RWPE2 (cell line): Measurements from ENCODE around the gene ABCB7.

Experiments
- ATAC-seq: fragments of 200-7000 bp; cut with Tn5 transposase; 3 replicates; pipeline ENCODE4 v1.9.1; 2021; ENCODE audit warnings: low read depth
- DNase-seq: peaks from one replicate; pipeline ENCODE4 v3.0.0-alpha.2; 2020; ENCODE audit warnings: low spot score
- H3K27ac ChIP-seq: fragments of 450-650 bp; 2 replicates; pipeline ENCODE4 v1.5.1; 2017; ENCODE audit warnings: mild to moderate bottlenecking; ENCODE audit not compliant: poor library complexity, severe bottlenecking
- H3K27me3 ChIP-seq: fragments of 250-450 bp; sonication (Bioruptor Pico); 2 replicates; pipeline ENCODE4 v1.5.1; 2021; ENCODE audit warnings: mild to moderate bottlenecking, moderate library complexity; ENCODE audit not compliant: insufficient read depth, poor library complexity, severe bottlenecking
- H3K36me3 ChIP-seq: fragments of 250-450 bp; sonication (Bioruptor Pico); 2 replicates; pipeline ENCODE4 v1.5.1; 2020; ENCODE audit warnings: low read depth, mild to moderate bottlenecking, moderate library complexity
- H3K4me1 ChIP-seq: fragments of 250-450 bp; sonication (Bioruptor Pico); 2 replicates; pipeline ENCODE4 v1.5.1; 2021; ENCODE audit warnings: mild to moderate bottlenecking, moderate library complexity; ENCODE audit not compliant: insufficient read depth, poor library complexity, severe bottlenecking
- H3K4me3 ChIP-seq: fragments of 250-450 bp; sonication (Bioruptor Pico); 2 replicates; pipeline ENCODE4 v1.5.1; 2021; ENCODE audit warnings: mild to moderate bottlenecking, moderate library complexity; ENCODE audit not compliant: severe bottlenecking
- H3K9me3 ChIP-seq: fragments of 250-450 bp; sonication (Bioruptor Pico); 2 replicates; pipeline ENCODE4 v1.5.1; 2021; ENCODE audit warnings: mild to moderate bottlenecking, moderate library complexity; ENCODE audit not compliant: severe bottlenecking
- CTCF ChIP-seq: fragments of 450-650 bp; IDR thresholded peaks from one replicate; pipeline ENCODE4 v1.5.1; 2017; ENCODE audit warnings: mild to moderate bottlenecking, moderate library complexity; ENCODE audit not compliant: poor library complexity, severe bottlenecking

ABCB7 gene

DNA sequence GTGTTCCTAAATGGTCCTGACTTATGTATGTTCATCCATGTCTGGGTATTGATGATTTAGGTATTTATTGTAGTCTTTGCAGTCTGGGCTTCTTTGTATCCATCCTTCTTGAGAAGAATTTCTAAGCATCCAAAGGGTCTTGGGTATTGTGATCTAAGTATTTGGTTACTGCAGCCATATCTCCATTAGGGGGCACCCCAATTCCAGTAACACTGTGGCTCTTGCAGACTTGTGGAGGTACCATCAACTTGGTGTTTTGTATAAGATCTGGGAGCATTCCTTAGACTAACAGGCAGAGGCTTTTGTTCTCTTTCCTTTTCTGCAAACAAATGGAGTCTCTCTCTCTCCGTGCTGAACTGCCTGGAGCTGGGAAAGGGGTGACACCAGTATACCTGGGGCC lies 117.2 kb downstream of the ABCB7 start:
- no peak for DNase-seq

More for the DNA sequence above, 117.2 kb downstream of the ABCB7 start:
- Histone ChIP-seq H3K4me3 (no peak overlapping the region), H3K9me3 (no peaks in the 10 kb centered on the region), H3K27ac (no peak overlapping the region), H3K4me1 (no peaks in the 10 kb centered on the region), H3K27me3 (no peaks in the 10 kb centered on the region), H3K36me3 (no peaks in the 10 kb centered on the region)
- TF ChIP-seq CTCF: no peak
- no peak for ATAC-seq
